HG03025 (cell line): ENCODE results near the gene PYM1.
A peak's percentile ranks its signal among the peaks of the same experiment; 100 is the strongest.

Experiments
- ATAC-seq: cut with Tn5 transposase; IDR thresholded peaks from one replicate; pipeline ENCODE4 v1.9.1; 2021; ENCODE audit warnings: mild to moderate bottlenecking, moderate library complexity; ENCODE audit not compliant: unreplicated experiment, low FRiP score

Gene PYM1

GRCh38 chr12:55927588-55928502 lies at the start of gene PYM1:
TSS of gene PYM1 (minus strand) at chr12:55927894. CDS start at chr12:55927761, 133 bp downstream.
- peak; percentile 41 for ATAC-seq

- peak; percentile 16 for ATAC-seq
Measured at GRCh38 chr12:55974308-55974730, 46.6 kb upstream of the PYM1 start.

GRCh38 chr12:55973599-55974307 lies 46.1 kb upstream of the PYM1 start, which contains the start of gene RAB5B:
TSS of gene RAB5B (plus strand) at chr12:55974078. CDS start at chr12:55986961, 12,883 bp downstream.
- ATAC-seq = peak; percentile 91

GRCh38 chr12:55972911-55973598 lies 45.4 kb upstream of the PYM1 start:
- no peak for ATAC-seq

- no peak for ATAC-seq
Measured at GRCh38 chr12:55972456-55972855, 44.8 kb upstream of the PYM1 start.

- ATAC-seq = no peak
Measured at GRCh38 chr12:55972042-55972441, 44.3 kb upstream of the PYM1 start.

GRCh38 chr12:55970775-55971174 lies 43.1 kb upstream of the PYM1 start:
- no peak for ATAC-seq

GRCh38 chr12:55969356-55969755 lies 41.7 kb upstream of the PYM1 start:
- no peak for ATAC-seq

GRCh38 chr12:55966408-55967281 lies 39.0 kb upstream of the PYM1 start, which contains the start of gene CDK2:
TSS of gene CDK2 (plus strand) at chr12:55966830. CDS start at chr12:55967009, 179 bp downstream.
- peak; percentile 86 for ATAC-seq

GRCh38 chr12:55965941-55966407 lies 38.3 kb upstream of the PYM1 start, which contains the start of gene PMEL:
TSS of gene PMEL (minus strand) at chr12:55966042. CDS start at chr12:55966011, 31 bp downstream.
- ATAC-seq = no peak

GRCh38 chr12:55965240-55965639 lies 37.5 kb upstream of the PYM1 start:
- ATAC-seq = no peak

GRCh38 chr12:55963760-55964159 lies 36.1 kb upstream of the PYM1 start:
- ATAC-seq = no peak

GRCh38 chr12:55957106-55957859 lies 29.6 kb upstream of the PYM1 start:
- no peak for ATAC-seq

- ATAC-seq = no peak
Measured at GRCh38 chr12:55955800-55956508, 28.3 kb upstream of the PYM1 start.

GRCh38 chr12:55955344-55955743 lies 27.6 kb upstream of the PYM1 start:
- no peak for ATAC-seq

GRCh38 chr12:55946553-55946952 lies 18.9 kb upstream of the PYM1 start:
- ATAC-seq = no peak

GRCh38 chr12:55942577-55943136 lies 15.0 kb upstream of the PYM1 start:
- no peak for ATAC-seq

GRCh38 chr12:55942055-55942454 lies 14.4 kb upstream of the PYM1 start:
- no peak for ATAC-seq
